OCI-M2 (cell line): ENCODE data around the gene HOXB2.
A peak's percentile ranks its signal among the peaks of the same experiment; 100 is the strongest.

ENCODE experiments used
- DNase-seq: peaks from one replicate; lab custom pipeline; 2025; ENCODE audit not compliant: unreplicated experiment; lab: John Stamatoyannopoulos, UW

The HOXB2 gene

DNA sequence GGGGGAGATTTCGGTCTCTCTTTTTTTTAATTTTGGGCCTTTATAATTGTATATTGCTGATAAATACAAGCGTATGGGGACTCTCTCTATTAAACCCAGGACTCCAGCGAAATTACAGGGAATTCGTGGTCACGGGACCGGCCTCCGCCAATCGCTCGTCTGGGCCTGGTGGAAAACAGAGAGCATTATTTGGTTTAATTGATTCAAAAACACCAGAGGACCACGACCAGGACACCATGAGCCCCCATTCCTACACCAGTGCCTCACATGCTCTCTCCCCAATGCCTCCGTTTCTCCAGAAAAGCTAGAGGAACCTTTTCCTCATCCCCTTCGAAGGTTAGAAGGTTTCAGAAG, at the start of gene HOXB2:
TSS of gene HOXB2 (minus strand) at position 88 of the 354 bp plus-strand sequence. CDS start 198 bp downstream, outside the sequence.
- DNase-seq: no peak

DNA sequence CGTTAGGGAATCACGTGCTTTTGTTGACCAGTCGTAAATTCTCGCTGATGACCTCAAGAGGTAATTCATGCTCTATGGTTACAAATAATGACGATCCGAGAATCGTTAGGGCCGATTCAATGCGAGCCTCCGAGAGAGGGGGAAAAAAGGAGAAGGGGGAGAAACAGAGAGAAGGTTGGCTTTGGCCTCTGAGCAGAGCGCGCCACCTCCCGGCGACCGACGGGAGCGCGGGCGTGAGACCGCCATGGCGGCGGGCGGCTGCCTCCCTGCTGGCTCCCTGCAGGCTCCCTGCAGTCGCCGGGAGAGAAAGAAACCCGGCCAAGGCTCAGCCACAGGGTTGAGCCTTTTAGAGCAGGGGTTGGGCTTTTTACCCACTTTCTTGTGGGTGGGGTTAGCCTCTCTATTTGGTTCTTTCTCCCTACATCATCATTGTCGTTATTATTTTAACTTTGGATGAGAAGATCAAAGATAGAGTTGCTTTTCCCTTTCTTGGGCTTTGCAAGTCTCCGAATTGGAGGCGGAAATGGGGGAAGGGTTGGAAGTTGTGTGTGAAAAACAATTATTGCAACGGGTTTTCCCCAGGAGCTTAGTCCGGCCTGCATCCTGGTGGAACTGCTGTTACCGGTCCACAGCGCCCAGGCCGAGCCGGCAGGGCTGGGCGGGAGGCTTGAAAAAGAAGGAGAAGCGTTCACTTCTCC, 49.1 kb upstream of the HOXB2 start:
- peak; percentile 47 for DNase-seq

DNA sequence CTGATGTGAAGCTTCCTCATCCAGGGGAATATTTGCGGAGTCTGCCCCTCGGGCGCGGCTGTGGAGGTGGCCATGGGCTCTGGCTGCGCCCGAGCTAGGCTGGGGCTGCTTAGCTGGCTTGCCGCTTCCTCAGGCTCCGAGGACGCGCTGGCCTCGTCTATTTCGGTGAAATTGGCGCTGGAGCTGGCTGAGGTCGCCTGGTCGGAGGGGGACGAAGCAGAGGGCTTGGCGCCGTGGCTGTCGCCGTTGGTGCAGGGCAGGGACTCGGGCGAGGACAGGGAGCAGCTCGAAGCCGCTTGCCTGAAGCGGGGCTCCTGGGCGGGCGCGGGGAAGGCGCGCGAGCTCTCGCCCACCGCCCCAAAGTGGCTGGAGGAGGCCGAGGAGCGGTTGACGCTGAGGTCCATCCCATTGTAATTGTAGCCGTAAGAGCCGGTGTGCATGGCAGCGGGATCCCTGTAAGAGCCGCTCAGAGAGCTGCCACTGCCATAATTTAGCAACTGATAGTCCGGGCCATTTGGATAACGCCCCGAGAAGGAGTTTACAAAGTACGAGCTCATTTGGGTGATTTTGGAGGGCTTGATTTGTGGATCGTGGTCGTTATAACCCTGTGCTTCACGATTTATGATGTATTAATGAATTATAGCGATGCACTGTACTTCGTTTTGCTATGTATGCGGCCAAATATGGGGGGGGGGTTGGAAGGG, 48.4 kb upstream of the HOXB2 start, which contains the start of gene HOXB5:
TSS of gene HOXB5 (minus strand) at position 654 of the 704 bp plus-strand sequence. CDS start at position 557, 97 bp downstream.
- DNase-seq: no peak

DNA sequence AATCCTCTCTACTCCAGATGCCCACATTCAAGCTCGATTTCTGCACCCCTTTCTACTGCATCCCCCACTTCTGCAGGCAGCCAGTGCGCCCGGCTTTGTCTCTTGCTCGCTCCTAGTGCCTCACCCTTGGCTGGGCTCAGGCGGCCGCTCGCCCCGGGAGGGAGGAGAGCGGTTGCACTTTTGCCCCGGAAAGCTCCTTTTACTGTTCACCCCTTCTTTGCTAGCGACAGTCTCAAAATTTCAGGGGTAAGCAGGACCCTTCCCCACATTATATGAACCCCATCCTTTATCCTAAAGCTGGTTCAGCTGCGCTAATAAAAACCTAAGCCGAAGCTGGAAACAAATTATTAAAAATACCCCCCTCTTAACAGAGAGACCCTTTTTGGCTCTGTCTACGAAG, 47.7 kb upstream of the HOXB2 start:
- no peak for DNase-seq

DNA sequence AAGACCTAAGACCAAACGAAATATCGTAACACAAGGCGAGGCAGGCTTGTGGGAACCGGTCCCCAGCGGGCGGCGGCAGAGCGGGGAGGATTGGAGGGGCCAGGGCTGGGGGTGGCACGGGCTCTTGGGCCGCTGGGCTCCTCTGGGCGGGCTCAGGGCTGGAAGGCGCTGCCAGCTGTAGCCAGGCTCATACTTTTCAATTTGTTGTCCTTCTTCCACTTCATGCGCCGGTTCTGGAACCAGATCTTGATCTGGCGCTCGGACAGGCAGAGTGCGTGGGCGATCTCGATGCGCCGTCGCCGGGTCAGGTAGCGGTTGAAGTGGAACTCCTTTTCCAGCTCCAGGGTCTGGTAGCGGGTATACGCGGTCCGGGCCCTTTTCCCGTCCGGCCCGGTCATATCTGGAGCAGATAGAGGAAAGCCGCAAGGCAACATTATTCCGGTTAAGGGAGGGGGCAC, 47.2 kb upstream of the HOXB2 start:
- no peak for DNase-seq

DNA sequence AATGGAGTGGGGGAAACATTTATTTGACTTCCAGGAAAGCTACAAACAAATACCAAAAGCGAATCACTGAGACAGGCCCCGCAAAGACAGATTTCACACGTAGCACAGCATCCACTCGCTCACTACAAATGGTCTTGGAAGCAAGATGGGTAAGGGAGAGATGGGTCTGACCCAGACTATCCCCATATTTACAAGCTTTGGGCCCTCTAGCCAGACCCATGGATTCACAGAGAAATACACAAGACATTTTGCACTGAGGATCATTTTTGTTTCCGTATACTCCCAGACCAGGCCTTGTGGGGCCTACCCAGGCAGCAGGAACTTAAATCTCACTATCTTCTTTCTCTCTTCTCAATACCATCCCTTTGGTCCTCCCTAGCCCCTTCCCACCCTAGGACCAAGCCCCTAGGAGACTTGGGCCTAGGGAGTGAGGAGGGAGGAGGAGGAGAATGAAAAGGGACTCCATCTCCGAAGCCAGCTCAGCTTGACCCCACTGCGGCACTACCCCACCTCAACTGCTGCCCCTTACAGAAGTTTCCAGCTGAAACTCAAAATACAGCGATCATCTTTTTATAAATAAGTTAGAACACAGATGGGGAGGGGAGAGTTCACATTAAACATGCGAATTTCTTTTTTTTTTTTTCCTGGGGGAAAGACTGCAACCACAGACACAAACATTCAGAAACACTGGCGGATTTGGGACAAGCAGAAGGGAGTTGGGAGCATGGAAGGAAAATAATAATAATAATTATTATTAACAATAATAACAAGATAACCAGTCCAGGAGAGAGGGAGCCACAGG, 46.5 kb upstream of the HOXB2 start:
- DNase-seq: no peak

DNA sequence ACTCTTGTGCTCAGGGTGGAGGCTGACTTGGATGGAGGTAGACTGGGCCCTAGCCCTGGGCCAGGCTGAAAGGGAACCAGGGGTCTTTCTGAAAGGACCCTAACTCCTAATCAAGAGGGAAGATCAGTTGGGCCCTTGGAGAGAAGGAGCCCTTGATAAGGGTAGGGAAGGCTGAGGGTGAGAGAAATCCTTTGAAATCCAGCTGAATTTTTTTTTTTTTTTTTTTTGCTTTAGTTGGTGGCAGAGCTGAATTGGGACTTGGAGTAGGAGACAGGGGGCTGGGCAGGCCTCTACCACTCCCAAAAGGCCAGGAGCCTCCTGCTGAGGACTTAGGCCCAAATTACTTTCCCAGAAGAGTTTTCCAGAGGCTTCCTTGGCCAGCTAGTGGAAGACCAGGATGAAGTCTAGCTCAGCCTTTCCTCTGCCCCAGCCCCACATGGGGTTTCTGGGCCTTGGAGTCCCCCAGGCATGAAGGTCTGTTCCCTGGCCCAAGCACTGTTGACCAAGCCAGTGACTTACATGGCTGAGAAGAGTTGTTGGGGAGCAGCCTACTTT, 45.8 kb upstream of the HOXB2 start:
- no peak for DNase-seq

DNA sequence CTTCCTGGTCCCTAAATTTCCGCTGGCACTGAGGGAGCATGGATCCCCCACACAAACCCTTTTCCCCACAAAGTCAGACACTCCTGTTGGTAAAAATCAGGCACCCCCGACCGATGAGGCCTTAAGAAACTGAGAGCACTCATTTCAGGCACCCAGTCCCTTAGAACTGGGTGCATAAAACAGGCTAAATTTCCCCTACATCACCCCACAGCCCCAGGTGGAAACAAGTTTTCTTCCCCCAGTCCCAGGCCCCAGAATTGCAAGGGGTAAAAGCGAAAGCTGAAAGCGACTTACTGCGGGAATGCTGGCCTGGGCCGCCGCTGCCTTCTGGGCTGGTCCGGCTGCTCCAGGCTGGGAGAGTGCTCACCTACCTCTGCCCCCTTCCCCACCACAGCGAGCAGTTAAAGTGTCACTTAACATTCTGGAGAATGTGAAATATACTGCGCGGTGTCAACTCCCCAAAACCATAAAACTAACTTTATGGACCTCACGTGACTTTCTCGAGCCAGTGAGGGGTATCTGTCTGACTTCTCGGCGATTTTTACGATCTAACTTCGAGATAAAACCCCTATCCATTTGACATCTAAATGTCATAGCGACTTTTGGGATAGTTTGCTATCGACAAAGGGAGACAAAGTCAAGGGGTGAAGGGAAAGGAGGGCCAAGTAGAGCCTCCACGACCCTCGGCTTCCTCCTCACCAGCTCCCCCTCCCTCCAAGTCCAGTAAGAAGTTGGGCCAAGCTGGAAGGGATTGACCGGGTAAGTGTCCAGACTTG, 45.1 kb upstream of the HOXB2 start, which contains the start of gene HOXB3:
TSS of gene HOXB3 (minus strand) at position 411 of the 776 bp plus-strand sequence. CDS start 37,767 bp downstream, outside the sequence.
- DNase-seq: no peak

DNA sequence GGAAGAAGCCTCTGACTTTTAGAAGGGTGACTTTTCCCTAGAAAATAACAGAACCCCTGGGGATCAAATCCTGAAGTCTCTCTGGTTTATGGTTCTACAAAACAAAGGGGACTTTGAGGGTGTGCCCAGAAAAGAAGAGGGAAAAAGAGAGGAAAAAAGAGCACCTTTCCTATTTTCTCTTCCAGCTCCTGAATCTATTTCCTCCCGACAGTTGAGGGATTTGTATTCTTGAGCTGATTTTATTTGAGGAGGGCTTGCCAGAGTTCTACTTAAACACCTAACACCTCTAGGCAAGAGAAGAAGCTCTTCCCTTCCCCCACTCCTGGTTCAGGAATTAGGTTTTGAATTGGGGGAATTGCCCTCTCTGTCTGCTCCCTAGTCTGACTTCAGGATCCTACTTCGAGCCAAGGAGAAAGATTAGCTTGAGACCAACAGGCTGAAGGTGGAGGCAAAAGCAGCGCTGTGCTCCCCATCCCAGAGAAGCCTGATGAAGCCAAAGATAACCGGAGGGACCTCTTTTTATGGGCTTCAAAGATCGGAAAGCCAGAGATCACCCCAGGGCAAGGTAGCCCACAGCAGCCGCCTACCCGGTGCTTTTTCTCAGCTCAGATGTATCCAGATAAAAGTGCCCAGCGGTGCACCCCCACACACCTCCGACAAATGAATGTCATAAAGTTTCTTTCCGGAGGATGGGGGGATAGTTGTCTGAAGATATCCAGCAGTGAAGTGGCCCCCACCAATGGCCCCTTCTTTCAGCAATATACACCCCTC, 44.3 kb upstream of the HOXB2 start:
- DNase-seq: no peak

DNA sequence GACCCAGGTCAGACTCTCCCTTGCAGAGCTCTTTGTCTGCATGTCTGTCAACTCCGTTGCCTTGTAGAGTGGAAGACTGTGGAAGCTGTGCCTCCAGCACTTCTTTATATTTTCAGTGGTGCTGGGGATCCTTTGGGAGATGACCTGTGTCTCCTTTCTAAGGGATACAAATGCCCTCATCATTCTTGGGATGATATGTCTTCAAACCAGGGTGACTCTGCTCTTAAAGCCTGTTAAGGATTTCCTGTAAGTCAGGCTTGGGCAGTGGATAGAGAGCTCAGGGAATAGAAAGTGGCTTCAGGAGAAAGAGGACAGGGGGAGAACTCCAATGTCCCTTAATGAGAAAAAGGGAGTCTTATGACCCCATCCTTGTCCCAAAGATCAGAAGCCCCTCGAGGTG, 43.6 kb upstream of the HOXB2 start:
- no peak for DNase-seq

DNA sequence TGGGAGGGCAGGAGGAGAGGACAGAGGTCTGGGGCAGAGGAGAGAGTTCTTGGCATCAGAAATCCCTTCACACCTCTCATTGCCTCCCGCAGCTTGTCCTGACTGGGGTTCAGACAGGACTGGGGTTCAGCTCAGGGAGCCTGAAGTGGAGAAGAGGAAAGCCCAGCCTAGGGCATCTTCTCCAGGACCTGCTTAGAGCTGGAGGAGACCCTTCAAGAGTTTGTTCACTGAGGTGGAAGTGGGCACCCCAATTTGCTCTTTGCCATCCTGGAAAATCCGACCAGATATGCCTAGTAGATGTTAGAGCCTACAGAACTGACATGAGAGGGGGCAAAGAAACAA, 43.1 kb upstream of the HOXB2 start:
- DNase-seq: no peak

DNA sequence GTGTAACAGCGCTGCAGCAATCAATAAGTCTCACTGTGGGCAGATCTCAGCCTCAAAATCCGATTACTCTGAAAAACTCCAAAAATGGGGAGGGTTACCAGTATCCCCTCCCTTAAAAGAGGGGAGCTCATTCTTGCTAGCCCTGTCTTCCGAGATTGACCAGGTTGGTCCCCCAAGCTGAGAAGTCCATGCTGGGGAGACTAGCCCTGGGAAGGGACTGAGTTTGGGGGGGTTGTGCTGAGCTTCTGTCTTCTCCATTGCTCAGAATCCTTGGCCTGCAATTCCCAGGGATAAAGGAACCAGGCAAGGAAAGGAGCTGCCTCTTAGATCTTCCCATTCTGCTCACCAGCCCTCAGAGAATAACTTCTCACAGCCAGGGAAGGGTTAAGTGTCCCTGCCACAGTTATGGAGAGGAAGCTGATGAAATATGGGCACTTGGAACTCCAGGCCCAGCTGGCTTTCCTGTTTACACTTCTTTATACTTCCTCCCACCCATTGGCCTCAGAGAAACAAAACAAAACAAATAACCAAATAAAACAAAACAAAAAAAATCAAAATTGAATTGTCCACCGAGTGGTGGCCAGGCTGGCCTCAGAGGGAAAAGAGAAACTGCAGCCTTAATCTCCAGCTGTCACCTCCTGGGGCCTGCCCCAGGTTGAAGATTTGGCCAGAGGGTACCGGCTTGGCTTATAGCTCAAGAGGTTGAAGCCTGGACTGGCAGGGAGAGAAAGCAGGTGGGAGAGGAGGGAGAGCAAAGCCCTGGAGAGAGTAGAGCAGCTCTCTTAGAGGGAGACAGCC, 42.6 kb upstream of the HOXB2 start:
- DNase-seq: no peak

DNA sequence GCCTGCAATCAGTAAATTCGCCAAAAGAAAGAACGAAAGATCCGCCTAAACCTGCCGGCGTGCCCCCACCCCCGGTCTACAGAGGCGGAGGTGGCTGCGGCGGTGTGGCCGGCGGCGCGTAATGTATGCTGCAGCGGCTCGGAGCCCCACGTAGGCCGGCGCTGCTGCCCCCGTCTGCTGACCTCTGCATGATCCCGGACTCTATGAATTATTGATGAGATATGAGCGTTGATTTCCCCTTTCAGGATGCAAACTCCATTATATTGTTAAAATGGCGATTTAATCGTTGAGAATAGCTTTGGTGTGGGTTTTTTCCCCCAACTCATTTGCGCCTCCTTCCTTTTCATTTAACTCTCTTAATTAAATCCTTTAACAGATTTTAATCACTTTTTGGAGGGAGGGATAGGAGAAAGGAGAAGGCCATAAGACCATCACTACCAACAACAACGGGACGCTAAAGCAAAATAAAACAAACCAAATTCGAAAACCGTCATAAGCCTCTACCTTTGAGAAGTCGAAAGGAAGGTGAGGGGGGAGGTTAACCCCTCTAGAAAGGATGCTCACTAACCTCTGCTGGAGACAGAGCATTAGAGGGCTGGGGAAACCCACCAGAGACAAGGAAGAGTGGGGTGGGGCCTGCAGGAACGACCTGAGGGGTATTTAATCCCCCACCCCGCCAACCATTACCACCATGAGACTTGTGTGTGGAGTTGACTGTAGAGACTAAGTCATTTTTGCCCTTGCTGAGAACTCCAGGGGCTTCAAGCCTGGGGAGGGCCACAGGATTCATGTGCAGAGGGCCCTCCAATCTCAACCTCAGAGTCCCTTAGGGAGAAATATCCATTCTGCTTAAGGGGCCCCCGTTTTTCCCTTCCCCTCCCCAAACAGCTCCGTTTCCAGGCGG, 41.7 kb upstream of the HOXB2 start:
- DNase-seq: no peak

DNA sequence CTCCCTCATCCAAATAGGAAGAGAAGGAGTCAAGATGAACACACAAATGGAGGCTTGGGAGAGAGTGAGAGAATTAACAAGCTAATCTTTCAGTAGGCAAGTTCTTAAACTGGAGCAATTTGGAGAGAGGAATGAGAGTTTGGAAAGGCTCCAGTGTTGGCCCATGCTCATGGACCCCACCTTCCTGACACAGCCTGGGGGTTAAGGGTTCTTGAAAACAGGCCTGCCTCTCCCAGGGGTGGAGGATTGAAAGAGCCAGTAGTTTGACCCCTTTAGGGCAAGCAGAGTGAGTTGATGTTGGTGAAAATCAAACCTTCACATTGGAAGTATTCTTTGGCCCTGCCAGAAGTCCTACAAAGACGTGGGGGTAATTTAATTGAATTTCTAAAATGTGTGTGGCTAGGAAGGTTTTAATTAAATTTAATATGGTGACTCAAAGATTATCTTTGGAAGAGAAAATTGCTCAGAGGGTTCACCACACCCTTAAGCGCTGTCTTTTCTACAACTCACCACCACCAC, 39.4 kb upstream of the HOXB2 start:
- DNase-seq: no peak

DNA sequence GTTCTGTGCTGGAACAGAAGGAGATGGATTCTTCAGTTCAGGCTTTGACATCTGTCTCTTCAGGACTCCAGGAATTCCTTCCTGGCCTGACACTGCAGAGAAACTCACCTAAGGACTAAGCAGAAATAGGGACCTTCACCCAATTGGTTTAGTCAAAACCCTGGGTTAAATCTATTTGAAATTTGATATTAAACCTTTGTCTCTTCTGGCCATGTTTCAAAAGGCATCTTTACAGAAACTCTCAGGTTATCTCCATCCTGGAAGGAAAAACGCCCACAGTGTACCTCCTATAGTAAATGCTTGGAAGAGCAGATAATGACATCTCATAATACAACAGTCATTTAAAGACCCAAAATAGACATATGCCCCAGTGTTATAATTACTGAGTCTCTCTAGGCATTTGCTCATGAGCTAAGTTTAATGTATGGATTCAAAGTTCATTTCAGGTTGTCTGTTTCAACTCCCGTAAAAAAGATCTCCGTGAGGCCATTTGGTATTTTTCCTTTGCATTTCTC, 38.9 kb upstream of the HOXB2 start:
- DNase-seq: no peak

DNA sequence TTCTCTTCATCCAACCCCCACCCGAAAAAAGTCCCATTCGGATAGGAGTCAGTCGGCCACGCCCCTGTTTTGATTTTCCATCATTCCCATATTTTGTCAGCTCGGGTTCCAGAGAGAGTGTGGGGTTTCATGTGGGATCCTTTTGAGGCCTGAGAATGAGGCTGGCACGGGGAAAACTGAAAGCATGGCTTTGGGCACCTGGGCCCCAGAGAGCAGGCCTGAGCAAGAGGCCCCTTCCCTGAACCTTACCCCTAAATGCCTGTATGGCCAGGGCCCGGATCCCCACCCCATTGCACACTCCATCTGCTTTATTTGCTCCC, 37.8 kb upstream of the HOXB2 start:
- DNase-seq: no peak

DNA sequence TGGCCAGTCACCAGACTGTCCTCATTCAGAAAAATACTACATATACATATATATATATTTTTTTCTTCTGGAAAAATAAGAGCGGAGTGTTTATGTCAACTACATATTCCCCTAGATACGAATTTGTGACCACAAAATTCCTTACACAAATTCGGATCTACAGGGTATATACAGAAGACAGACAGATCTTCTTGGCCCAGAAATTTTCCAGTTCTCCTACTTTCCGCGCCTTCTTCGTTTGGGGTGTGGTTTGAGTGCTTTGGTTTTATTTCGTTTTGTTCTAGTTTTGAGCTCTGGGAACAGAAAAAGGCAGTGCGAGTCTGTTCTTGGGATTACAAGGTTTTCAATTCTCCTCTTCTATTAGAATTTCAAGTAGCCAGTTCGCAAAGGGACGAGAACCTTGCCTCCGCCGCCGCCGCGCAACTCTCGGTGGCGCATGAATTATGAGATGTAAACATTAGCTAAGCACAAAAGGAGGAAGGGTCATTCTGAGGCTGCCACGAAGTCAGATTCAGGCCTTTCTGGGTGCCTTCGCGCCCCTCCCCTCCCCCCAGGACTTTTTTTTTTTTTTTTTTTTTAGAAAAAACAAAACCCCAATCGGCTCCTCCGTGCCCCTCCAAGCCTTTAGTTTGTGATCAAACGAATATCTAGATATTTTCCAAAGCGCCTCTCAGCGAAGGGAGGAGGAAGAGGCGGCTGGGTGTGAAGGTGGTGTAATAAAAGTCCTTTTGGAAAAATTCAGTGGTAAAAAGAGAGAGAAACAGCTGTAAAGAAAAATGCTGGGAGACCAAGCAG, 35.0 kb upstream of the HOXB2 start:
- no peak for DNase-seq
